GM12878 (cell line): ENCODE data around the gene FUBP1. TPM values are rescaled to one million over a fixed set of nuclear protein-coding genes. Genes with fewer than 3 reads are reported as not detected.

Experiments used
- CHD1 ChIP-seq: IDR thresholded peaks from 2 replicates; pipeline ENCODE4 v1.6.1; 2012; ENCODE audit warnings: low read depth, low read length, improper control_type of control experiment
- CREM ChIP-seq: IDR thresholded peaks from 2 replicates; pipeline ENCODE4 v1.6.1; 2014; ENCODE audit warnings: antibody characterized with exemption, low read depth
- FOXM1 ChIP-seq: IDR thresholded peaks from 2 replicates; pipeline ENCODE4 v1.6.1; 2012; ENCODE audit warnings: low read depth, mild to moderate bottlenecking, inconsistent platforms, low read length, moderate library complexity
- GABPA ChIP-seq: IDR thresholded peaks from 2 replicates; pipeline ENCODE4 v1.6.1; 2014; ENCODE audit warnings: antibody characterized with exemption, low read depth, mild to moderate bottlenecking, inconsistent platforms
- GATAD2B ChIP-seq: fragments of 450-650 bp; conservative IDR thresholded peaks from 2 replicates; pipeline ENCODE4 v1.6.1; 2017; ENCODE audit warnings: low read depth, mild to moderate bottlenecking, moderate library complexity
- NFXL1 ChIP-seq: fragments of 450-650 bp; IDR thresholded peaks from 2 replicates; pipeline ENCODE4 v1.6.1; 2017; ENCODE audit warnings: antibody characterized with exemption, mild to moderate bottlenecking, borderline replicate concordance
- PAX8 ChIP-seq: fragments of 450-650 bp; IDR thresholded peaks from 2 replicates; pipeline ENCODE4 v1.6.1; 2017; ENCODE audit warnings: mild to moderate bottlenecking, moderate library complexity
- RAD21 ChIP-seq: IDR thresholded peaks from 2 replicates; pipeline ENCODE4 v1.6.1; 2011; ENCODE audit warnings: mild to moderate bottlenecking, low read depth, low read length, moderate library complexity; ENCODE audit not compliant: insufficient read depth
- RB1 ChIP-seq: fragments of 450-650 bp; formaldehyde crosslinking; IDR thresholded peaks from 2 replicates; pipeline ENCODE4 v1.6.1; 2017; ENCODE audit warnings: mild to moderate bottlenecking, borderline replicate concordance
- SMC3 ChIP-seq: IDR thresholded peaks from 2 replicates; pipeline ENCODE4 v1.6.1; 2011; ENCODE audit warnings: low read length, improper control_type of control experiment, borderline replicate concordance
- TCF12 ChIP-seq: IDR thresholded peaks from 2 replicates; pipeline ENCODE4 v1.6.1; 2011; ENCODE audit warnings: low read depth, mild to moderate bottlenecking, low read length
- YBX1 ChIP-seq: fragments of 450-650 bp; IDR thresholded peaks from 2 replicates; pipeline ENCODE4 v1.6.1; 2016; ENCODE audit warnings: antibody characterized with exemption
- ZNF622 ChIP-seq: fragments of 450-650 bp; IDR thresholded peaks from 2 replicates; pipeline ENCODE4 v1.6.1; 2017; ENCODE audit warnings: mild to moderate bottlenecking, inconsistent platforms
- polyA plus RNA-seq, 11 experiments: library from polyadenylated mRNA; depleted of rRNA in 4 of 11; unstranded in 6 of 11; stranded (reverse) in 5 of 11; fragments of >200 nt; fragmentation: Nextera tagmentation in 4 of 11; fragmentation: Illumina TruSeq in 1 of 11; extraction: Ambion mirVana in 4 of 11; extraction: Trizol in 1 of 11; gene quantifications; 1 replicate in 1 of 11; 2 replicates in 10 of 11; pipeline versions ENCODE4 v1.2.1 to v1.2.3, GENCODE V29; 2011 to 2016; ENCODE audit warnings: inconsistent platforms in 2 of 11, missing spikeins in 2 of 11, low read depth in 1 of 11
- total RNA-seq, 4 experiments: library from RNA; depleted of rRNA in 3 of 4; stranded (reverse); fragments of >200 nt in 3 of 4; fragmentation: Illumina TruSeq in 1 of 4; extraction: Trizol in 1 of 4; gene quantifications; 2 replicates each; pipeline versions ENCODE4 v1.2.1 to v1.2.3, GENCODE V29; 2013 to 2021
- TF ChIP-seq, protein P1 (sequence below): fragments of 450-650 bp; IDR thresholded peaks from 2 replicates; pipeline ENCODE4 v1.6.1; 2014; ENCODE audit warnings: mild to moderate bottlenecking
- TF ChIP-seq, protein P2 (sequence below): IDR thresholded peaks from 2 replicates; pipeline ENCODE4 v1.6.1; 2011; ENCODE audit warnings: mild to moderate bottlenecking, low read depth, low read length, moderate library complexity; ENCODE audit not compliant: insufficient replicate concordance
- TF ChIP-seq, protein P3 (sequence below): fragments of 450-650 bp; IDR thresholded peaks from 2 replicates; pipeline ENCODE4 v1.6.1; 2017; ENCODE audit warnings: mild to moderate bottlenecking
- TF ChIP-seq, protein P4 (sequence below): IDR thresholded peaks from 2 replicates; pipeline ENCODE4 v1.6.1; 2012; ENCODE audit warnings: low read depth, low read length, improper control_type of control experiment

Gene FUBP1
- total and polyA plus RNA-seq, 10 of the 15 experiments (the other 5 are each of a cell fraction or from before 2014, with no cell fraction given): 110 to 343 (median 191) TPM

DNA sequence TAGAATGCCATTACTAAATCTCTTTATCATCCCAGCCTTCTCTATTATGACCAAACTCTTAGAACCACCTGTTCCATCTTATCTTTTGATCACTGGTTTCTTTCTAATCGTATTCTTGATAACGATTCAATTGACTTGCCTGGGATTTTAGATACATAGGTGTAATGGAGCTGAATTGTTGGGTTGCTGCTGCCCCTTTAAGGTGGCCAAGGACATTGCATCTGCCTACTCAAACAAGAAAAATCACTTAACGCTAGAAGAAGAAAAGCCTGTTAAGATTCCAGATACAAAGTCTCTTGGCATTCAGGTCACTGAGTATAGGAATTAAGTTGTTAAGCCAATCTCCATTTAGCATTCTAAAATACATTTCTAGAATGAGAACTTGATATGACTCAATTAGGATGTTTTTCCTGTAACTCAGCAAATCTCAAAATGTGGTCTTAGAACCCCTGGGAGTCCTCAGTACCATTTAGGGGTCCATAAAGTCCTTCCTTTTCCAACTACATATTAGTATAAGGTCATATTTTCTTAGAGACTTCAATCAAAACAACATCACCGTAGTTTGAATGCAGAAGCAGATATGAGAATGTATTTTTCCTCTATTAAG is 78.1 kb downstream of the FUBP1 start (continued):
- TF ChIP-seq ZNF622: no peak
- TF ChIP-seq CHD1: no peak
- no peak for TF ChIP-seq NFXL1
- TF ChIP-seq, protein P1, sequence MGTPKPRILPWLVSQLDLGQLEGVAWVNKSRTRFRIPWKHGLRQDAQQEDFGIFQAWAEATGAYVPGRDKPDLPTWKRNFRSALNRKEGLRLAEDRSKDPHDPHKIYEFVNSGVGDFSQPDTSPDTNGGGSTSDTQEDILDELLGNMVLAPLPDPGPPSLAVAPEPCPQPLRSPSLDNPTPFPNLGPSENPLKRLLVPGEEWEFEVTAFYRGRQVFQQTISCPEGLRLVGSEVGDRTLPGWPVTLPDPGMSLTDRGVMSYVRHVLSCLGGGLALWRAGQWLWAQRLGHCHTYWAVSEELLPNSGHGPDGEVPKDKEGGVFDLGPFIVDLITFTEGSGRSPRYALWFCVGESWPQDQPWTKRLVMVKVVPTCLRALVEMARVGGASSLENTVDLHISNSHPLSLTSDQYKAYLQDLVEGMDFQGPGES: no peak
- no peak for TF ChIP-seq GABPA
- no peak for TF ChIP-seq PAX8
- peak; percentile 52 for TF ChIP-seq SMC3
- TF ChIP-seq CREM: no peak
- TF ChIP-seq, protein P2, sequence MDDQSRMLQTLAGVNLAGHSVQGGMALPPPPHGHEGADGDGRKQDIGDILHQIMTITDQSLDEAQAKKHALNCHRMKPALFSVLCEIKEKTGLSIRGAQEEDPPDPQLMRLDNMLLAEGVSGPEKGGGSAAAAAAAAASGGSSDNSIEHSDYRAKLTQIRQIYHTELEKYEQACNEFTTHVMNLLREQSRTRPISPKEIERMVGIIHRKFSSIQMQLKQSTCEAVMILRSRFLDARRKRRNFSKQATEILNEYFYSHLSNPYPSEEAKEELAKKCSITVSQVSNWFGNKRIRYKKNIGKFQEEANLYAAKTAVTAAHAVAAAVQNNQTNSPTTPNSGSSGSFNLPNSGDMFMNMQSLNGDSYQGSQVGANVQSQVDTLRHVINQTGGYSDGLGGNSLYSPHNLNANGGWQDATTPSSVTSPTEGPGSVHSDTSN: no peak
- no peak for TF ChIP-seq GATAD2B
- TF ChIP-seq RAD21: peak; percentile 84
- TF ChIP-seq, protein P3, sequence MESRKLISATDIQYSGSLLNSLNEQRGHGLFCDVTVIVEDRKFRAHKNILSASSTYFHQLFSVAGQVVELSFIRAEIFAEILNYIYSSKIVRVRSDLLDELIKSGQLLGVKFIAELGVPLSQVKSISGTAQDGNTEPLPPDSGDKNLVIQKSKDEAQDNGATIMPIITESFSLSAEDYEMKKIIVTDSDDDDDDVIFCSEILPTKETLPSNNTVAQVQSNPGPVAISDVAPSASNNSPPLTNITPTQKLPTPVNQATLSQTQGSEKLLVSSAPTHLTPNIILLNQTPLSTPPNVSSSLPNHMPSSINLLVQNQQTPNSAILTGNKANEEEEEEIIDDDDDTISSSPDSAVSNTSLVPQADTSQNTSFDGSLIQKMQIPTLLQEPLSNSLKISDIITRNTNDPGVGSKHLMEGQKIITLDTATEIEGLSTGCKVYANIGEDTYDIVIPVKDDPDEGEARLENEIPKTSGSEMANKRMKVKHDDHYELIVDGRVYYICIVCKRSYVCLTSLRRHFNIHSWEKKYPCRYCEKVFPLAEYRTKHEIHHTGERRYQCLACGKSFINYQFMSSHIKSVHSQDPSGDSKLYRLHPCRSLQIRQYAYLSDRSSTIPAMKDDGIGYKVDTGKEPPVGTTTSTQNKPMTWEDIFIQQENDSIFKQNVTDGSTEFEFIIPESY: no peak
- no peak for TF ChIP-seq TCF12
- TF ChIP-seq FOXM1: no peak
- TF ChIP-seq, protein P4, sequence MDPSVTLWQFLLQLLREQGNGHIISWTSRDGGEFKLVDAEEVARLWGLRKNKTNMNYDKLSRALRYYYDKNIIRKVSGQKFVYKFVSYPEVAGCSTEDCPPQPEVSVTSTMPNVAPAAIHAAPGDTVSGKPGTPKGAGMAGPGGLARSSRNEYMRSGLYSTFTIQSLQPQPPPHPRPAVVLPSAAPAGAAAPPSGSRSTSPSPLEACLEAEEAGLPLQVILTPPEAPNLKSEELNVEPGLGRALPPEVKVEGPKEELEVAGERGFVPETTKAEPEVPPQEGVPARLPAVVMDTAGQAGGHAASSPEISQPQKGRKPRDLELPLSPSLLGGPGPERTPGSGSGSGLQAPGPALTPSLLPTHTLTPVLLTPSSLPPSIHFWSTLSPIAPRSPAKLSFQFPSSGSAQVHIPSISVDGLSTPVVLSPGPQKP: no peak
- no peak for TF ChIP-seq YBX1
- no peak for TF ChIP-seq RB1
